MG63 (cell line): ENCODE measurements around the gene USP40. TPM values are rescaled to one million over a fixed set of nuclear protein-coding genes. Genes with fewer than 3 reads are reported as not detected.

Source experiments
- DNase-seq: peaks from one replicate; pipeline ENCODE4 v3.0.0-alpha.2; 2020
- H3K27me3 ChIP-seq: fragments of 250-450 bp; sonication (Bioruptor Pico); 2 replicates; pipeline ENCODE4 v1.5.1; 2020; ENCODE audit warnings: mild to moderate bottlenecking, moderate library complexity
- H3K36me3 ChIP-seq: fragments of 250-450 bp; sonication (Bioruptor Pico); 2 replicates; pipeline ENCODE4 v1.5.1; 2020; ENCODE audit warnings: mild to moderate bottlenecking, moderate library complexity
- H3K4me3 ChIP-seq: fragments of 250-450 bp; sonication (Bioruptor Pico); 2 replicates; pipeline ENCODE4 v1.5.1; 2020; ENCODE audit warnings: mild to moderate bottlenecking, moderate library complexity
- H3K9me3 ChIP-seq: fragments of 250-450 bp; sonication (Bioruptor Pico); 2 replicates; pipeline ENCODE4 v1.5.1; 2020; ENCODE audit warnings: mild to moderate bottlenecking, moderate library complexity
- total RNA-seq: library from RNA; depleted of rRNA; stranded (reverse); fragments of >200 nt; shearing (Covaris generic); gene quantifications from 2 replicates; pipeline ENCODE4 v1.2.3, GENCODE V29; 2014; ENCODE audit warnings: low replicate concordance

Gene USP40
- total RNA-seq, 1 experiment from 2014 or later = 23.4 TPM

DNA sequence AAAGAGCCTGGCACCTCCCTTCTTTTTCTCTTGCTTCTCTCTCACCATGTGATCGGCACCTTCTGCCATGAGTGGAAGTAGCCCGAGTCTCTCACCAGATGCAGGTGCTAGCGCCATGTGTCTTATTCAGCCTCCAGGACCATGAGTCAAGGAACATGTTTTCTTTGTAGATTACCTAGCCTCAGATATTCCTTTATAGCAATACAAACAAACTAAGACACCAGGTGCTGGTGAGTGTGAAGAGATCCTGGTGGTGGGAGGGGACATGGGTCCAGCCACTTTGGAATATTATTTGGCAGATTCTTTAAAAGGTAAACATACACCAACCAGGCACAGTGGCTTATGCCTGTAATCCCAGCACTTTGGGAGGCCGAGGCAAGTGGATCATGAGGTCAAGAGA lies 5.9 kb upstream of the USP40 start:
- H3K4me3 ChIP-seq = no peak overlapping the region
- H3K36me3 ChIP-seq = no peaks in the 10 kb centered on the region
- peaks cover 2% of the 10 kb centered on the region; the same call in 1 of the 2 replicates for H3K27me3 ChIP-seq
- H3K9me3 ChIP-seq = no peaks in the 10 kb centered on the region; the same call in 1 of the 2 replicates
- DNase-seq = no peak

- peaks cover 2% of the 10 kb centered on the region; the same call in 1 of the 2 replicates for H3K27me3 ChIP-seq
- no peak overlapping the region for H3K4me3 ChIP-seq
- no peaks in the 10 kb centered on the region for H3K36me3 ChIP-seq
- H3K9me3 ChIP-seq = no peaks in the 10 kb centered on the region
- no peak for DNase-seq
These were observed 4.9 kb upstream of the USP40 start for GRCh38 chr2:233571462-233571861.

- Histone ChIP-seq H3K9me3 (no peaks in the 10 kb centered on the region), H3K27me3 (peaks cover 2% of the 10 kb centered on the region; the same call in 1 of the 2 replicates), H3K36me3 (no peaks in the 10 kb centered on the region), H3K4me3 (no peak overlapping the region)
- DNase-seq = no peak
These were observed 4.4 kb upstream of the USP40 start for GRCh38 chr2:233571001-233571400.

DNA sequence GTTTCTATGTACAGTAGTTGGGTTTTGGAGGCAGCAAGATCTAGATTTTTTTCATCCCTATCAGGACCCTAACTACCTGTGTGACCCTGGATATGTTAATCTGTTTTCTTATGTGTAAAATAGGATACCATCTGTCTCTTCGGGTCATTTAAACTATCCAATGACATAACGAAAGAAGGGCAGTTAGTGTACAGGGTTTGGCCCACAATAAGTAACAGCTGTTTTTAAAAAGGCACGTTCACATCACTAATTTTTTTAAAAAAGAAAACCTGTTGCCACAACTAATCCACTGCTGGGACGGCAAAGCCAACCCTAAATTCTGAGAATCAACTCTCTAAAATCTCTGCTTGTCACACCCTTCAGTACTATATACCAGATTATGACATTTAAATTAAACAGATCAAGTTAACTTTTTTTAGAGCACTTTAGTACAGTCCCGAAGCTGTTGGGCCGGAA lies 869 bp downstream of the USP40 start:
- no peaks in the 10 kb centered on the region; the same call in 1 of the 2 replicates for H3K9me3 ChIP-seq
- H3K27me3 ChIP-seq = no peaks in the 10 kb centered on the region
- peak overlapping the region; percentile 84 for H3K4me3 ChIP-seq
- peaks cover 6% of the 10 kb centered on the region for H3K36me3 ChIP-seq
- no peak for DNase-seq

DNA sequence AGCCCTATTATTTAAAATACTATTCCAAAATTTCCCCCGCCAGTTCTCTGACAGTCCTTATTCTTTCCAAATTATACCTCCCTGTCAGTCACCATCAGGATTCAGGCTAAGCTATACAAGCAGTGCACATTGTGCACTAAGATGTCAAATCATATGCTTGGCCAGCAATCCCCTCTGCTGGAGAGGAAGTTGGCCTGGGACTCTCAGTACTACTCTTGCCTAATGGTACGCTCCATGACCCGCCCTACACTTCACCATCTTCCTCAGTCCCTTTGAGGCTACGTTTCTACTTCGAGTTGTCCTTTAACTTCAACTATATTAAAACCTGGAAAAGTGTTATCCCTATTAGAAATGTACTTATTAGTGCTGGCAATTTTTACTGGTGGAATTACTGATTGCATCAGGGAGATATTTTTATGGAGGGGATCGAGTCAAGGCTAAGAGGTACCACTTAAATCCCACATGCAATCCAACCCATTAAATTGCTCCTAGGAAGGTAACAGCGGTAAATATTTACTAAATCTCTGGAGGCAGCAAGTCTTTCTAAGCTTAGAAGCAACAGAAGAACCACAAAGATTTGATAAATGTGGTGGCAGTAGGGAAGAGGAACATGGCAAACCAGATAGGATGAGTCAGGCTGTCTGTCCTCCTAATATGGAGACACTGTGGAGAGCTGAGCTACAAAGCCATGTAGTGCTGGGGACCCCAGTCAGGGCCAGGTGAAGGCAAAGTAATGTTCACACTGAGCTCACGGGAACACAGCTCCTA lies 2.7 kb downstream of the USP40 start:
- DNase-seq = no peak
- H3K9me3 ChIP-seq = no peaks in the 10 kb centered on the region; the same call in 1 of the 2 replicates
- H3K36me3 ChIP-seq = peaks cover 16% of the 10 kb centered on the region
- no peak overlapping the region for H3K4me3 ChIP-seq
- no peaks in the 10 kb centered on the region for H3K27me3 ChIP-seq

- H3K36me3 ChIP-seq = peaks cover 45% of the 10 kb centered on the region
- DNase-seq = peak; percentile 51
- no peaks in the 10 kb centered on the region for H3K9me3 ChIP-seq
- H3K4me3 ChIP-seq = no peak overlapping the region
- H3K27me3 ChIP-seq = no peaks in the 10 kb centered on the region
These were observed 9.5 kb downstream of the USP40 start for GRCh38 chr2:233556881-233557736.

DNA sequence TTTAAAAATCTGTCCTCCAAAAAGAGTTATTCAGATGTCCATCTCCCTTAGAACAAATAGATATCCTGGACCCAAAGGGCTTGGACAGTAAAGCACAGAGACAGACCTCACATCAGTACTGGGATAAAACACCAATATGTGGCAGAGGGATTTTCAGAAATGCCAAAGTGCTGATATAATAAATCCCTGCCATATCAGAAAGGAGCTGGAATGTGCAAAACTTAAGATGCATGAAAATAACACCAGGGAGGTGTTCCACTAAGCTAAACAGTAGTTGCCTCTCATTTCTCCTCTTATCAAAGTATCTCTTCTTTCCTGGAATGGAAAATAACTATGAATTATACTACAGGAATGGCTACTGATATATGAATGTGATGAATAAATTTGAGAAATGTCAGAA lies 13.2 kb downstream of the USP40 start:
- Histone ChIP-seq H3K36me3 (peaks cover 50% of the 10 kb centered on the region), H3K4me3 (no peak overlapping the region), H3K9me3 (no peaks in the 10 kb centered on the region), H3K27me3 (no peaks in the 10 kb centered on the region)
- no peak for DNase-seq

GRCh38 chr2:233551491-233551890 lies 15.1 kb downstream of the USP40 start:
- Histone ChIP-seq H3K36me3 (peaks cover 57% of the 10 kb centered on the region), H3K9me3 (no peaks in the 10 kb centered on the region), H3K4me3 (no peak overlapping the region), H3K27me3 (no peaks in the 10 kb centered on the region)
- DNase-seq = no peak

- Histone ChIP-seq H3K9me3 (no peaks in the 10 kb centered on the region), H3K27me3 (no peaks in the 10 kb centered on the region), H3K4me3 (no peak overlapping the region), H3K36me3 (peaks cover 53% of the 10 kb centered on the region)
- no peak for DNase-seq
These were observed 19.8 kb downstream of the USP40 start for GRCh38 chr2:233546774-233547173.

DNA sequence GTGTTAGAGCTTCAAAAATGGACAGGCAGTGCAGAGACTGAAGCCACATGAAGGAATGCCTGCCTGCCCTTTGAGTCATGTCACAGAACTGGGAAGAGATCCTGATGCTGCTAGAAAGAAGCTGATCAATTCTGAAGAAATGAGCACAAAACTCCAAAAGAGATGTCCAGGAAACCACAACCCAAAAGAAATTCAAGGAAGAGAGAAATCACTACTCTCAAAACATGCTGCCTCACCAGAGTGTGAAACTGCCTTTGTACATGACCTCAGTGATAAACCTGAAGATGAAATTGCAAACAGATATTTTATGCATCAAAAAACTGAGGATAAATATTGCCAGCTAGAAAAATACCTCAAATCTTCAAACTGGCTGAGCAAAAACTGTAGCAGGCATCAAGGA lies 20.5 kb downstream of the USP40 start:
- no peaks in the 10 kb centered on the region for H3K9me3 ChIP-seq
- no peak overlapping the region for H3K4me3 ChIP-seq
- DNase-seq = no peak
- H3K36me3 ChIP-seq = peaks cover 53% of the 10 kb centered on the region
- no peaks in the 10 kb centered on the region for H3K27me3 ChIP-seq

DNA sequence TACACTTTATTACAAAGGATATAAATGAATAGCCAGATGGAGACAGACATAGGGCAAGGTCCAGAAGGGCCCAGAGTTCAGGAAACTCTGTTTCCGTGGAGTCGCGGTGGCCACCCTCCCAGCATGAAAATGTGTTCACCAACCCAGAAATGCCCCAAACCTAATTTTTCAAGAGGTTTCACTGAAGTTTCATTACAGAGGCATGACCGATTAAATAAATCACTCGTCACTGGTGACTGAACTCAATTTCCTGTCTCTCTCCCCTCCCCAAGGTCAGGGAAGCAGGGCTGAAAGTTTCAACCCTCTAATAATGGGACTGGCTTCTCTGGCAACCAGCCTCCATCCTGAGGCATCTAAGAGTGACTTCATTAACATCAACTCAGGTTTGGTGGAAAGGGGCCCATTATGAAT lies 22.4 kb downstream of the USP40 start:
- Histone ChIP-seq H3K4me3 (no peak overlapping the region), H3K27me3 (no peaks in the 10 kb centered on the region), H3K36me3 (peaks cover 52% of the 10 kb centered on the region), H3K9me3 (no peaks in the 10 kb centered on the region)
- DNase-seq = peak; percentile 7

- DNase-seq = peak; percentile 10
- Histone ChIP-seq H3K9me3 (no peaks in the 10 kb centered on the region), H3K36me3 (peaks cover 38% of the 10 kb centered on the region), H3K4me3 (no peak overlapping the region), H3K27me3 (no peaks in the 10 kb centered on the region)
These were observed 24.1 kb downstream of the USP40 start for GRCh38 chr2:233542507-233542906.

DNA sequence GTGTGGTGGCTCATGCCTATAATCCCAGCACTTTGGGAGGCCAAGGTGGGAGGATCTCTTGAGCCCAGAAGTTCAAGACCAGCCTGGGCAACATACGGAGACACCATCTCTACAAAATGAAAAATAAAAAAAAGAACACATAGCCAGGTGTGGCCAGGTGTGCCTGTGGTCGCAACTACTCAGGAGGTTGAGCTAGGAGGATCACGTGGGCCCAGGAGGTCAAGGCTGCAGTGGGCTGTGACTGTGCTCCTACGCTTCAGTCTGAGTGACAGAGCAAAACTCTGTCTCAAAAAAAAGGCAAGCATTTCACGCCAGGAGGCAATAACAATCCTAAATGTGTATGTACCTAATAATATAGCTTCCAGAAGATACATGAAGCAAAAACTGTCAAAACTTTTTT lies 27.8 kb downstream of the USP40 start:
- no peak overlapping the region for H3K4me3 ChIP-seq
- no peak for DNase-seq
- H3K9me3 ChIP-seq = no peaks in the 10 kb centered on the region
- peaks cover 28% of the 10 kb centered on the region for H3K36me3 ChIP-seq
- H3K27me3 ChIP-seq = no peaks in the 10 kb centered on the region

DNA sequence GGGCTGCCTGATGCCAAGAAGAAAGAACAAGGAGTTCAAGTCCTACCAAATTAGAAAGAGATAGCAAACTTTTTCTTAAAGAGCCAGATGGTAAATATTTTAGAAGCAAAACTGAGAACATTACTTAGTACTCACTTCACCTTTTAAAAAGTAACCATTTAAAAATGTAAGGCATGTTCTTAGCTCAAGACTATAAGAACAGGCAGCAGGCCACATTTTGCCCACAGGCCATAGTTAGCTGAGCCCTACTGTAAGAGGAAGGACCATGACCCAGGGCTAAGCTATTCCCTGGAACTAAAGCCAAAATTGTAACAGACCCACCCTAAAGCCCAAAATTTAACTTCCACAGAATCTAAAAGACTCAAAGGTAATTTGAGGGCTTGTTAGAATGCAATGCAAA lies 31.3 kb downstream of the USP40 start:
- no peaks in the 10 kb centered on the region for H3K27me3 ChIP-seq
- DNase-seq = no peak
- no peak overlapping the region for H3K4me3 ChIP-seq
- peaks cover 18% of the 10 kb centered on the region; the same call in 1 of the 2 replicates for H3K36me3 ChIP-seq
- no peaks in the 10 kb centered on the region for H3K9me3 ChIP-seq

- Histone ChIP-seq H3K4me3 (no peak overlapping the region), H3K36me3 (peaks cover 27% of the 10 kb centered on the region), H3K9me3 (no peaks in the 10 kb centered on the region), H3K27me3 (no peaks in the 10 kb centered on the region)
- no peak for DNase-seq
These were observed 33.6 kb downstream of the USP40 start for GRCh38 chr2:233532971-233533370.

DNA sequence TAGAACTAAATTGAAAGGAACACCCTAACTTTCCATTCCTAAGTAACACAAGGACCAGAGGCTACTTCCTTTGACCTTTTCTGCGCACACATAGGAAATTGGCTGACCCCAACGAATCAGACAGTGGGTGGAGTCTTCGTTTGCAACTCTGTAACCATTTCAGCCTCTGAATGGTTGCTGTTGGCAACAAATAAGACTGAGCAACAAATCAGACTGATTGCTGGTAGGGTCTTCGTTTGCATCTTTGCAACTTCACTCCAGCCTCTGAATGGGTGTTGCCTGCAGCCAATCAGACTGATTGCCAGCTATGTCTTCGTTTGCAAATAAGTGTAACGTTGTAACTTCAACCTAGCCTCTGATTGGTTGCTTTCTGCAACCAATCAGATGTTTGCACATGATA lies 34.6 kb downstream of the USP40 start:
- H3K9me3 ChIP-seq = no peaks in the 10 kb centered on the region
- no peaks in the 10 kb centered on the region for H3K27me3 ChIP-seq
- H3K4me3 ChIP-seq = no peak overlapping the region
- no peak for DNase-seq
- peaks cover 32% of the 10 kb centered on the region for H3K36me3 ChIP-seq

GRCh38 chr2:233530381-233530780 lies 36.2 kb downstream of the USP40 start:
- H3K36me3 ChIP-seq = peaks cover 33% of the 10 kb centered on the region
- H3K27me3 ChIP-seq = no peaks in the 10 kb centered on the region

More at GRCh38 chr2:233530381-233530780, 36.2 kb downstream of the USP40 start:
- DNase-seq = no peak
- H3K4me3 ChIP-seq = no peak overlapping the region
- no peaks in the 10 kb centered on the region for H3K9me3 ChIP-seq
